Activated CD4-positive, alpha-beta T cell treated with anti-CD3 and anti-CD28 coated beads, Interleukin-2, amount 50 U/mL, for 48 hours (primary cell): ENCODE data around the gene EIF5A2.
"Not testable (repeated sequence)": the region's sequence is repeated elsewhere in the genome, so short reads cannot be mapped to it uniquely, and the experiment has no call there.

Source experiments
- DNase-seq, 2 experiments: peaks; one replicate each; pipeline ENCODE4 v3.0.0-alpha.2; 2020

Gene EIF5A2

DNA sequence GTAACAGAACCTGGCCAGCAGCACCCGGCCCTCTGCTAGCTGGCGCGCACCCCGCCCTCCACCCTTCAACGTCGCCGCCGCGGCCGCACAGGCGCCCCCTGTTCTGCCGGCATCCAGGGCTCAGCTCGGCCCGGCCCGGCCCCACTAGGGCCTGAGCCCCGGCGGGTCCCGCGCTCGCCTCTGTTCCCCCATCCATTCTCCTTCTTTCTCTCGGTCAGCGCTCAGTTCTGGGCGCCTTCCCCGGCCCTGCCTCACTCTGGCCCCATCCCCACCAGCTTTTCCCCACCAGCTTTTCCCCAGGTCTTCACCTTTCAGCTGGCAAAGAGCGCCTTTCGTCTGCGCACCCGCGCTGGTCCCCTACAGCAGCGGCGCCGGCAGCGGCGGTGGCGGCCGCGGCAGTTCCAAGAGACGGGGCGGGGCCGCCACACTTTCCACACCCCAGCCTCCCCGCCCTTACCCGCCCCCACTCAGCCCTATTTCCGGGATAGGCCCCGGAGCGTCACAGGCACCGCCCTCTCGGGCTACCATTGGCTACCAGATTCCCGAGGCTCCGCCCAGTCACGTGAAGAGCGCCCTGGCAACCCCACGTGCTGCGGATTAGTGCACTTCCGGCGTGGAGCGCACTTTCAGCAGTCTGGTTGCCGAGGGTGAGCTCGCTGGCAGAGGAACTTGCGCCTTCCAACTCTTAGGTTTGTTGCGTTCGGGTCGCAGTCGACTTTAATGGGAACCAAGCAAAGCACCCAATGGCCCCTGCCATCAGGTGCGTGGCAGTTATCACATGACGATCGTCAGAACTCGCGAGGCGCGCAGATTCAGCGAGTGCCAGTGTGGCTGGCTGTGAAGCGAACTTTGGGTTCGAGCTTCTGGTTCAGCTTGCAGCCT lies at the start of gene EIF5A2:
TSS of gene EIF5A2 (minus strand) at position 403 of the 882 bp plus-strand sequence. CDS start 831 bp downstream, outside the sequence.
- DNase-seq: peak; percentile 96

DNA sequence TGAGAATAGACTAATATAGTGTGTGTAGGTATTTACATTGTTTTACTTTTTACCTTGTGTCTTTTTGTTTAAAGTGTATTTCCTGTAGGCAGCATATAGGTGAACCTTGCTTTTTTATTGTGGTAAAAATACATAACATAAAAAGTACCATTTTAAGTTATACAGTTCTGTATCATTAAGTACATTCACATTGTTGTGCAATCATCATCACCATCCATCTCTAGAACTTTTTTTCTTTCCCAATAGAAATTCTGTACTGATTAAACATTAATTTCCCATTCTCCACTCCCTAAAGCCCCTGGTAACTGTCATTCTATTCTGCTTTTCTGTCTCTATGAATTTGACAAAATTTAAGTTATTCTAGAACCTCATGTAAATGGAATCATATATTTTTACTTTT lies 48.2 kb upstream of the EIF5A2 start:
- no peak for DNase-seq

DNA sequence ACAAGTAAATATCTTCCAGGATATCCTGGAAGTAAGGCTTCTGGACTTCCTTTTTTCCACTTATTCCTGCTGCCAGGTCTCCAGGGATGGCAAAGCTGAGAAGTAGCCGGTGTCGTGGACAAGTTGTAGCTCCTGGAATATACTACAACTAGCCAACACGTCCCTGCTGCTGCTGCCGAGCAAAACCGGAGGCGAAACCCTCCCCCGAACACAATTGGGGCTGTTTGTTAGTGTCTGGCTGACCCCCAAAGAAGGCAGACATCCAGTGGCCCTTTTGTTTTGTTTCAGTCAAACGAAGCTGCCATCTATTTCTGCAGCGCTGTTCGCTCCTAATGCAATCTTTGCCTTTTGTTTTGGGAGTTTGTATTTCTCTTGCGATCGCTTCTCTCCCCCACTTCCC lies 45.3 kb upstream of the EIF5A2 start:
- DNase-seq: no peak

DNA sequence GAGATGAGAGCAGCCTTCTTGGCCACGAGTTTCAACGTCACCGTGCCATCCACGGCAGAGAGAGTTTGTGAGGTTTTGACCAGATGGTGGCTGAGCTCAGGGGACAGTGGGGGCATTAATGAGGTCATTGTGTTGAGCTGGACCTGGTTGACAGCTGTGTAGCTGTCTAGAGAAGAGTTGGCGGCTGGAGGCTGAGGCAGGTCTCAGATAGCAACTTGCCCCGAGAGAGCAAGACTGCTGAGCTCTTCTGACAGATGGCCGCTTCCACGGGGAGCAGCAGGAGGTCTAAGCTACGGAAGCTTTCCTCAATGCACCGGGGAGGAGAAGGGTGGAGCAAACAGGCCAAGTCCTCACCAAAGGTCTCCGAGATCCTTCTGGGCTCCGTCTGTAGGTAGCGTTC lies 44.8 kb upstream of the EIF5A2 start:
- no peak for DNase-seq

DNA sequence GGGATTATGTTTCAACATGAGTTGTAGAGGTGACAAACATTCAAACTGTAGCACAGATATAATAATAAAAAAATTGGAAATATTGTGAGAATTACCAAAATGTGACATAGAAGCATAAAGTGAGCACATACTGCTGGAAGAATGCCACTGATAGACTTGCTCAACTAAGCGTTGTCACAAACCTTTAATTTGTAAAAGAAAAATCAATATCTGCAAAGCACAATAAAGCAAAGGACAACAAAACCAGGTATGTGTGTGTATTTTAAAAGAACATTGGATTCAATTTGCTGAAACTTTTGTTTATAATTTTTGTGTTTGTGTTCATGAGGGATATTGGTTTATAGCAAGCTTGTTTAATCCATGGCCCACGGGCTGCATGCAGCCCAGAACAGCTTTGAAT lies 40.8 kb upstream of the EIF5A2 start:
- DNase-seq: no peak

DNA sequence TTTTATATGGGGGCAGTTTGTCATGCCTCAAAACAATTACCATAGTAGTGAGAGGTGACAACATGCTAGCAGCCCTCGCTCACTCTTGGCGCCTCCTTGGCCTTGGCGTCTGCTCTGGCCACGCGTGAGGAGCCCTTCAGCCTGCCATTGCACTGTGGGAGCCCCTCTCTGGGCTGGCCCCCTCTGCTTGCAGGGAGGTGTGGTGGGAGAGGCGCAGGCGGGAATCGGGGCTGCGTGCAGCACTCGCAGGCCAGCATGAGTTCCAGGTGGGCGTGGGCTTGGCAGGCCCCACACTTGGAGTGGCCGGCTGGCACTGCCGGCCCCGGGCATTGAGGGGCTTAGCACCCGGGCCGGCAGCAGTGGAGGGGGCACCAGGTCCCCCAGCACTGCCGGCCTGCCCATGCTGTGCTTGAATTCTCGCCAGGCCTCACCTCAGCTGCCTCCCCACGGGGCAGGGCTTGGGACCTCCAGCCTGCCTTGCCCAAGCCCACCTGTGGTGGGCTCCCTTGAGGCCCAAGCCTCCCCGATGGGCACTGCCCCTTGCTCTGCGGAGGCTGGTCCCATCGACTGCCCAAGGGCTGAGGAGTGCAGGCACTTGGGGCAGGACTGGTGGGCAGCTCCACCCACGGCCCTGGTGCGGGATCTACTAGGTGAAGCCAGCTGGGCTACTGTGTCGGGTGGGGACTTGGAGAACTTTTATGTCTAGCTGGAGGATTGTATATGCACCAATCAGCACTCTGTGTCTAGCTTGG lies 38.8 kb upstream of the EIF5A2 start:
- DNase-seq: no peak

DNA sequence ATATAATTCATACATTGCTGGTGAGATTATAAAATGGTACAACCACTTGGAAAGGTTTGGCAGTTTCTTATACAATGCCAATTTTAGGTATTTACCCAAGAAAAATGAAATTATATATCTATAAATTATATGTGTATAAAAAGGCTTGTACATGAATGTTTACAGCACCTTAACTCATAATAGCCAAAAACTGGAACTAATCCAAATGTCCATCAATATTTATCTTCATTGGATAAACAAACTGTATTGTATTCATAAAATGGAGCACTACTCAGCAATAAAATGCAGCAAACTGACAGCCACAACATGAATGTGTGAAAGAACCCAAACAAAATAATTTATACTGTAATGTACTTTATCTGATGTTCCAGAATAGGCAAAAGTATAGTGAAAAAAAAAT lies 33.6 kb upstream of the EIF5A2 start:
- no peak for DNase-seq

DNA sequence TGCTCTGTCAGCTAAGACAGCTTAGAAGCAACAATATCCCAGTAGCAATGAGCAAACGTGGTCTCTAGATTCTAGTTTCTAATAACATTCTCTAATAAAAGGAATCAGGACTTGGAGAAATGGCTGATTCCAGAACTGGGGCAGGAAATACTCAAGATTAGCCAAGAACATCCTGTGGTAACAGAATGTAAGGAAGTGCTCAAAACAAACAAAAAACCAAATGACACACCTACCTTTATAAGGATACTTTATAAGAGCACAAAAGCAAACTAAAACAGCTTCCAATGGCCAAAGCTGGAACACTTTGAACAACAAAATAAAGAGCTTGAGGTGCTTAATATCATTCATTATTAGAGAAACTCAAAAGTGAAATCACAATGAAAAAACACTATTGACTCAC lies 33.1 kb upstream of the EIF5A2 start:
- DNase-seq: no peak

DNA sequence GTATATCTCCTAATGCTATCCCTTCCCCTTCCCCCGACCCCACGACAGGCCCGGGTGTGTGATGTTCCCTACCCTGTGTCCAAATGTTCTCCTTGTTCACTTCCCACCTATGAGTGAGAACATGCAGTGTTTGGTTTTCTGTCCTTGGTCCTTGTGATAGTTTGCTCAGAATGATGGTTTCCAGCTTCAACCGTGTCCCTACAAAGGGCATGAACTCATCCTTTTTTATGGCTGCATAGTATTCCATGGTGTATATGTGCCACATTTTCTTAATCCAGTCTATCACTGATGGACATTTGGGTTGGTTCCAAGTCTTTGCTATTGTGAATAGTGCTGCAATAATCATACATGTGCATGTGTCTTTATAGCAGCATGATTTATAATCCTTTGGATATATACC lies 24.6 kb upstream of the EIF5A2 start:
- DNase-seq: not testable (repeated sequence)

DNA sequence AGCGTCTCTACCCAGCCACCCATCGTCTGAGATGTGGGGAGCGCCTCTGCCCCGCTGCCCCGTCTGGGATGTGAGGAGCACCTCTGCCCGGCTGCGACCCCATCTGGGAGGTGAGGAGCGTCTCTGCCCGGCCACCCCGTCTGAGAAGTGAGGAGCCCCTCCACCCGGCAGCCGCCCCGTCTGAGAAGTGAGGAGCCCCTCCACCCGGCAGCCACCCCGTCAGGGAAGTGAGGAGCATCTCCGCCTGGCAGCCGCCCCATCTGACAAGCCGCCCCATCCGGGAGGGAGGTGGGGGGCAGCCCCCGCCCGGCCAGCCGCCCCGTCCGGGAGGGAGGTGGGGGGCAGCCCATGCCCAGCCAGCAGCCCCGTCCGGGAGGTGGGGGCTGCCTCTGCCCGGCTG lies 15.1 kb upstream of the EIF5A2 start:
- not testable (repeated sequence) for DNase-seq

DNA sequence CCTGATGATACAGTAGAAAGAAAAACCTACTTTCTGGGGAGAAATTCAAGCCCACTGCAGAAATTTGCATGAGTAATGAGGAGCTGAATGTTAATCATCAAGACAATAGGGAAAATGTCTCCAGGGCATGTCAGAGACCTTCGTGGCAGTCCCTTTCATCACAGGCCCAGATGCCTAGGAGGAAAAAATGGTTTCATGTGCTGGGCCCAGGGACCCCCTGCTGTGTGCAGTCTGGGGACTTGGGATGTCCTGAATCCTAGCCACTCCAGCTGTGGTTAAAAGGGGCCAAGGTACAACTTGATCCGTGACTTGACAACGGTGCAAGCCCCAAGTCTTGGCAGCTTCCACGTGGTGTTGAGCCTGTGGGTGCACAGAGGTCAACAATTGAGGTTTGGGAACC lies 10.3 kb upstream of the EIF5A2 start:
- no peak for DNase-seq

DNA sequence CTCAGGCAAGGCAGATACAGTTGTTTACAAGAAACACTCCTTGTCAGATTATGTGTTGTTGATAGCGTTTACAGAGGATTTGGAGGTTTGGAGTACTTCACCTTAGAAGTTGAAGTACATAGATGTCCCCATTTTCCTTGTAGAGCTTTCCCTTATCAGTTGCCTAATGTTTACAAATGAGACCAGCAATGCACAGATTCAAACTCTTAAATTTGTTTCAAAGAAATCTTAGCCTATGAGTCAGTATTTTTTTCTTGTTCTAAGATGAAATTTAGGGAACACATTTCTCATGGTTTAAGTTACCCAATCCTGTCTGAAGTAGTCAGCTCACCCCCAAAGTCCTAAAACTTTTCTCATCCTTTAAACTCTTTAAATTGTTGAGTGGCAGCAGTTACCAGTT lies 6.3 kb upstream of the EIF5A2 start:
- DNase-seq: no peak

DNA sequence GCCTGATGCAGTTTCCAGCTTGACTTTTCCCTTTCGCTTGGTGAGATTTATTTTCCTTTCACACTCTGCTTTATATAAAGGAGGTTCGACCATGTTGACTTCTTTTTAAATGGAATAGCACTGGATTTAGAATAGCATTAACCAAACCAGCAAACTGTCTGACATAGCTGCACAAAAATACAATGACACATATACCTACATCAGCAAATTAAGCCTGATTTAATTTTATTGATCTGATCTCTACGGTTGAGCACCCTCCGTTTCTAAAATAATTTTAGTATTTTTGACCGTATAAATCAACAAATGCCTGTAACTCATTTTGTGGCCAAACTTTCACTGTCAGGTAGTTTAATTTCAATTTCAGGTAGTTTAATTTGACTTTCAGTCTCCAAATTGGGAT lies 5.8 kb upstream of the EIF5A2 start:
- no peak for DNase-seq

DNA sequence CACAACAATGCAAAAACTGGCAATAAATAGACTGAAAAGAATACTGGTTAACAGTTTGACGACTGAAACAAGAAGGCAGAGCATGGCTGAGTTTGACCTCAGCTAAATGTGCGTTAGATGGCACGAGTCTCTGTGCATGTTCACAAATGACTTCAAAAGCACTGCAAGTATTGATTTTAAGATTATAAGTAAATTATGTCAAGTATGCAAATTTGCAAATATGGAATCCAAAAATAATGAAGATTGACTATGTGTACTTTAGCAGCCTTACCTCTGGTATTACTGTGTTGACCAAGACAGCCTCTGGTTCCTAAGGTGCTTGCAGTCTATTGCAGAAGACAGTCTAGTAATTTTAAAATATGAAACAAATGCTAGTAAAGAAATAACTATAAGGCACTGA lies 2.6 kb upstream of the EIF5A2 start:
- DNase-seq: no peak

DNA sequence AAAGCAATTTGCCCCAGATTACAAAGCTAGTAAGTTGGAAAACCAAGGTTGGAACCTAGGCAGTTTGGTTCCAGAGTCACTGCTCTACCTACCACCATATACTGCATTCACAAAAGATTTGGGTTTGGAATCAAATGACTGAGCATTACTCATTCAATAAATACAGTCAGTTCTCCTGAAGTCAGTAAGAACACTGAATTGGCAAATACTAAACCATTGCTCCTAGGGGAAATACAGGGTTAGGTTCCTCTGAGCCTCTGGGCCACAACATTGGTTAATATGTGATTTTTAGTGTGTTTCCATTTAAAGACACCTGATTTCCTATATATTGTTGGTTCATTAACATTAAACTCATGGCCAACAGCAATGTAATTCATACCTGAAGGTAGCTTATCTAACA lies 2.1 kb upstream of the EIF5A2 start:
- DNase-seq: no peak

DNA sequence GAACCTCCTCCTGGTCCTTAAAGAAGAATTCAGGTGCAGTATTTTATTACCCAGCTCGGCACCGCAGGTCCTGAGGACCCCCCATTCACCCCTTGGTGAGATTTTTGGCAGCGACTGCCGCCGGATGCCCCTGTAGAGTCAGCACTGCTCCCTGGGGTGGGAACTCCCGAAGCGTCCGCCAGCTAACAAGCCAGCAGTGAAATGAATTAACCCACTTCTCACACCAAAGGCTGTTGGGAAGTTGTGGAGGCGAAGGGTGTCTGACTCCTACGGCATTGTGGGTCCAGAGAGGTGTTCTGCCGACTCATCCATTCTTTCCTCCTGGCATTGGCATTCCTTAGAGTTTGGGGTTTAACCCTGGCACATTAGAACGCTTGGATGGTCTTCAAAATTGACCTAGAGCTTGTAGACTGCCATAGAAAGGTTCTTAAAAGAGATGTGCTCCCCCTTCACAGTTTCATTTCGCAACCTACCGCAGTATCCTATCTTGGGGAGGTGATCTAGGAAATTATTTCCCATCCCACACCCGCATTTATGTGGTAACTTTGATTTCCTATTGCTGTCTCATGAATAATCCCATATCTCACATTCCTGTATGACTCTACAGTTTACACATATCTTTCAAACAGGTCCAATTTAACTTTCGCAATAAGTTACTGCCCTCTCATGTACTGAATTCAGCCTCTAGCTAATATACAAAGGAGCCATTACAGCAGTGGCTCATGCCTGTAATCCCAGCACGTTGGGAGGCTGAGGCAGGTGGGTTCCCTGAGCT lies 879 bp upstream of the EIF5A2 start:
- no peak for DNase-seq

DNA sequence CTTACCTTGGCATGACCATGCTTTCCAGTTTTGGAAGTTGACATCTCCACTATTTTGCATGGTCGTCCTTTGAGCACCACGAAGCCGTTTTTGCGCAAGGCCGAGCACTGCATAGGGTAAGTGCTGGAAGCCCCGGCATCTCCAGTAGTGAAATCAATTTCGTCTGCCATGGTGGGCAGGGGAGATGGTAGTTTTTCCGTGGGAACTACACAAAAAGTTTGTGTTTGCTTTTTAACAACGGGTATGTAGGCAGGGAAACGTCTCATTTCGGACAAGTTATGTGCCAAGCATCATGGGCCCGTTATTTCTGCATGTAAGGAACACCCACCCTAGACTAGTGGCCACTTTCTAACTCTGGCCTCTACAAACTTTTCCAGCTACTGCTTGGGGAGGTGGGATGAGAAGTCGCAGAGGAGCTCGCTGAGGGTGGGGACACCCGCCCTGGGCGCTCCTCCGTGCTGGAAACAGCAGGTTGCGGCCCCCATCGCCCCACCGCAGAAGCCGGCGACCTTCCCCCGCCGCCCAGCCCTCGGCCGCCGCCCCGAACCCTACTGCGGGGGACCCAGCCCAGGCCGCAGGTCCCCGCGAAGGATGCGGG lies 701 bp downstream of the EIF5A2 start:
- peak in 1 of 2 experiments; percentile 6 for DNase-seq

DNA sequence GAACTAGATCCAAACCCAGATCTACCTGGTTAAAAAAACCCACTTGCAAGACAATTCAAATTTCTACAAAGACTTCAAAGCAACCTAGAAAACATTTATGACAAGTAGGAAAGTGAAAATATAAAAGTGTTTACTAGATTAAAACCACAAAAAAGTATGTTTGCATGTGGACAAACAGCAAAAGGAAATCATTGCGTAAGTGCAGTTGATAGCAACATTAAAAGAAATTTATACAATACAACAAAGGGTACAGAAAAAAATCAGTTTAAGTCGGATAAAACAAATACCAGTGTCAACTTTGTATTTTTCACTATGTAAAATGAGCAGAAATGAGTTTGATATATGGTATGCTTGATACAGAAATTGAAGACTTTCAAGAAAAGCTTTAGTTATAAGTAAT lies 2.6 kb downstream of the EIF5A2 start:
- no peak for DNase-seq

DNA sequence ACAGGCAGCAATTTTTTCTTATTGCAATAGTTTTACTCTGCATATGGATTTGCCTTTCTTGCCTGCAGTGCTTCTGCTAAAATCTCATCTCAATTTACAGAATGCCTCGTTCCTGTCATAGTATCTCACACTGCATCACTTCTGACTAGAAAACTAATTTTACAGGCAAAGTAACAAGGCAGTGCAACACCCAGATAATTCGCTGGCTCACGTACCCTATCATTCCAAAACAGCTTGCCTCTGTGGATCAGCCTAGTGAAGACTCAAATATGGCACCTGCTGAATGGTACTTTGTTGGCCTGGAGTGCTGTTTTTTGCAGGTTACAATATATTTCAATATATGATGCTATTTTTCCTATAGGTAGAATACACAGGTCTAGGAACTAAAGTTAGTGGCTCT lies 5.3 kb downstream of the EIF5A2 start:
- DNase-seq: no peak

DNA sequence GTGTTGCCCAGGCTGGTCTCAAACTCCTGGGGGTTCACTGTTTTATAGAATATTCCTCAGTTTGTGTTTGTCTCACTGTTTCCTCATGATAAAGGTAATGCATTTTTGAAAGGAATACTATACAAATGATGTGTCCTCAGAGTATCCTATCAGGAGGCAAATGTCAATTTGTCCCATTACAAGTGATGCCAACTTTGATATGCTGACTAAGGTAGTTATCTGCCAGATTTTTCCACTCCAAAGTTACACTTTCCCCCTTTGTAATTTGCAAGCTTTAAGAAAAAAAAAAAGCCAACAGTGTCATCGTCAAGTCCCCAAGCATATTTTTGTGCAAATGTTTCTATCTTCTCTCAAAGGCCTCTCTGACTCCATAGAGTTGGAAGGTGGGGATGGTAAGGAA lies 9.0 kb downstream of the EIF5A2 start:
- DNase-seq: no peak

DNA sequence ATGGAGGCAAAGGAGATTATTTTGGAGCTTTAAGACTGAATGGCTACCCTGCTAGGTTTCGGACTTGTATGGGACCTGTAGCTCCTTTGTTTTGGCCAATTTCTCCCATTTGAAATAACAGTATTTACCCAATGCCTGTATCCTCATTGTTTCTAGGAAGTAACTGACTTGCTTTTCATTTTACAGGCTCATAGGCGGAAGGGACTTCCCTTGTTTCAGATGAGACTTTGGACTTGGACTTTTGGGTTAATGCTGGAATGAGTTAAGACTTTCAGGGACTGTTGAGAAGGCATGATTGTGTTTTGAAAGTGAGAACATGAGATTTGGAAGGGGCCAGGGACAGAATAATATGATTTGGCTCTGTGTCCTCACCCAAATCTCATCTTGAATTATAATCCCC lies 10.5 kb downstream of the EIF5A2 start:
- no peak for DNase-seq

DNA sequence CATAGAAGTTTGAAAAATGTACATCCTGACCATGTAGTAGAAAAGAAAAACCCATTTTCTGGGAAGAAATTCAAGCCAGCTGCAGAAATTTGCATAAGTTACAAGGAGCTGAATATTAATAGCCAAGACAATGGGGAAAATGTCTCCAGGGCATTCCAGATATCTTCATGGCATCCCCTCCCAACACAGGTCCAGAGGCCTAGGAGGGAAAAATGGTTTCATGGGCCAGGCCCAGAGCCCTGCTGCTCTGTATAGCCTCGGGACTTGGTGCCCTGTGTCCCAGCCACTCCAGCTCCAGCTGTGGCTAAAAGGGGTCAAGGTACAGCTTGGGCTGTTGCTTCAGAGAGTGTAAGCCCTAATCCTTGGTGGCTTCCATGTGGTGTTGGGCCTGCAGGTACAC lies 11.2 kb downstream of the EIF5A2 start:
- DNase-seq: not testable (repeated sequence)

DNA sequence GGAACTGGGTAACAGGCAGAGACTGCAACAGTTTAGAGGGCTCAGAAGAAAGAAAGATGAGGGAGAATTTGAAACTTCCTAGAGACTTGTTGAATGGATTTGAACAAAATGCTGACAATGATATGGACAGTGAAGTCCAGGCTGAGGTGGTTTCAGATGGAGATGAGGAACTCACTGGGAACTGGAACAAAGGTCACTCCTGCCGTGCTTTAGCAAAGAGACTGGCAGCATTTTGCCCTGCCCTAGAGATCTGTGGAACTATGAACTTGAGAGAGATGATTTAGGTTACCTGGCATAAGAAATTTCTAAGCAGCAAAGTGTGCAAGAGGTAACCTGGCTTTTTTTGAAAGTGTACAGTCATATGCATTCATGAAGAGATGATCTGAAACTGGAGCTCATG lies 11.7 kb downstream of the EIF5A2 start:
- DNase-seq: no peak
